ENCODE measurements around the gene POU2F1.

DNA sequence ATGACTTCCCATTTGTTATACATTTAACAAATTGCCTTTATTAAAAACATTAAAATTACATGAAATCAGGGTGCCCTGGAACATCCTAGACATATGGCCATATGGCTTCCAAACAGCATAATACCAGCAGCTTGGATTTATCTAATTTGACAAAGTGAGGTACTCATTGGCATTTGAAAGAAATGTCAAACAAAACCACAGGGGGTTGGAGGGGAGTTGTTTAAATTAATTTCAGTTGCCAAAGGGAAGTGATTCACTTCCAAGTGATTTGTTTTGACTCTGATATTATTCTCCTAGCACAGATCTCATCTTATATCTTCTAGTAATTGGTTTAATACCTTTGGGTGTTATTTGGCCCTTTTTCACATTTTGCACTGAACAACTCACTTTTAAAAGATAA is 24.5 kb upstream of the POU2F1 start:
- TF ChIP-seq CTCF (IDR thresholded peaks at IDR 0.05) (no peak), POLR2A (IDR thresholded peaks at IDR 0.05; ENCODE audit: low read length) (no peak), EP300 (IDR thresholded peaks at IDR 0.05) (no peak), RFX5 (IDR thresholded peaks at IDR 0.05) (no peak)

All from A549 (cell line).